ENCODE results near the gene TSPYL1. TPM values are rescaled to one million over a fixed set of nuclear protein-coding genes. Genes with fewer than 3 reads are reported as not detected.
A peak's percentile ranks its signal among the peaks of the same experiment; 100 is the strongest.

The TSPYL1 gene
- total and polyA plus RNA-seq, 4 donors: 25.1 to 39.8 (median 30.2) TPM

DNA sequence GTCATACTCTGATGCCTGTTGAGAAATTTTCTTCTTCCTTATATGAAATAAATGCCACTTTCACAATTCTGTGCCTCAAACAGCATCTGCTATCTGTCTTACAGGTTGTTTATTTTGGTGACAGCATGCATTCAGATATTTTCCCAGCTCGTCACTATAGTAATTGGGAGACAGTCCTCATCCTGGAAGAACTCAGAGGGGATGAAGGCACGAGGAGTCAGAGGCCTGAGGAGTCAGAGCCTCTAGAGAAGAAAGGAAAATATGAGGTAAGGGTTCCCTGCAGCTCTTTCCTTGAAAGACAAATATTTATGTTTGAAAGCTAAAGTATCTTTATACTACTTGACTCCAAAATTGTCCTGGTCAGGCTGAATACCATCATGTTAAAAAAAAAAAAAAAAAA, 41.6 kb downstream of the TSPYL1 start:
- TF ChIP-seq ZBTB33 (IDR thresholded peaks at IDR 0.05): no peak
- TF ChIP-seq RXRA (IDR thresholded peaks at IDR 0.05): peak in 1 of 2 donors; percentile 9
- TF ChIP-seq ATF3 (IDR thresholded peaks at IDR 0.05): no peak
- no peak for TF ChIP-seq GABPA (IDR thresholded peaks at IDR 0.05 in 1 of 2, conservative IDR thresholded peaks at IDR 0.05 in 1 of 2)
- Histone ChIP-seq H3K4me3 (ENCODE audit: low read depth in 1 of 3, low read length in 3 of 3) (no peak overlapping the region), H3K9ac (ENCODE audit: low read depth in 1 of 2, low read length in 2 of 2) (no peak overlapping the region), H3K27ac (ENCODE audit: low read depth in 1 of 2, low read length in 2 of 2) (no peak overlapping the region), H3K4me1 (ENCODE audit: control insufficient read depth in 4 of 4, insufficient read depth in 4 of 4, low read length in 3 of 4) (no peaks in the 10 kb centered on the region), H3K36me3 (ENCODE audit: control insufficient read depth in 4 of 4, insufficient read depth in 3 of 4, low read depth in 1 of 4, low read length in 3 of 4) (peaks cover 0 to 19% (median 5%) of the 10 kb centered on the region in 4 donors), H3K9me3 (ENCODE audit: control insufficient read depth in 4 of 4, low read length in 3 of 4) (no peaks in the 10 kb centered on the region), H3K27me3 (ENCODE audit: control insufficient read depth in 4 of 4, insufficient read depth in 4 of 4, low read length in 3 of 4) (no peaks in the 10 kb centered on the region)
- no peak for DNase-seq (ENCODE audit: low spot score)
- WGBS: 92% methylated on average over 2 of the region's 2 CpGs

DNA sequence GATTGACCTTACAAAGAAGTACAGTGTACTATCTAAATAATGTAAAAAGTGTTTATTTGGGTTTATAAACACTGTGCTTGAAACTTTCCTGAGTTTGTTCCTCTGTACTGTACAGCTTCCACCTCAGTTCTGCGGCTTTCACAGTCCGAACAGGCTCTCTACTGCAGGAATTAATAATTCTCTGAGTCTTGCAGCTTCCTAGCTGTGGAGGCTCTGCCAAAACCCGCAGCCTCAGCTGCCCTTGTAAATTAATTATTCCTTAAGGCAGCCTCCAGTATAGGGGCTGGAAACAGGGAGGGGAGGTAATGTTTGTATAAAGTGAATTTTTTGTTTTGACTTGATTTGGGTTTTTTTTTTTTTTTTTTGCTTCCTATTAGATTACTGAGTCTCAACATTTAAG, 45.0 kb downstream of the TSPYL1 start:
- Histone ChIP-seq H3K27me3 (ENCODE audit: control insufficient read depth in 4 of 4, insufficient read depth in 4 of 4, low read length in 3 of 4) (no peaks in the 10 kb centered on the region), H3K4me1 (ENCODE audit: control insufficient read depth in 4 of 4, insufficient read depth in 4 of 4, low read length in 3 of 4) (no peaks in the 10 kb centered on the region), H3K9ac (ENCODE audit: low read depth in 1 of 2, low read length in 2 of 2) (no peak overlapping the region), H3K27ac (ENCODE audit: low read depth in 1 of 2, low read length in 2 of 2) (no peak overlapping the region), H3K9me3 (ENCODE audit: control insufficient read depth in 4 of 4, low read length in 3 of 4) (no peaks in the 10 kb centered on the region), H3K36me3 (ENCODE audit: control insufficient read depth in 4 of 4, insufficient read depth in 3 of 4, low read depth in 1 of 4, low read length in 3 of 4) (peaks cover 0 to 19% (median 7%) of the 10 kb centered on the region in 4 donors), H3K4me3 (ENCODE audit: low read depth in 1 of 3, low read length in 3 of 3) (no peak overlapping the region)
- no peak for DNase-seq (ENCODE audit: low spot score)
- TF ChIP-seq TAF1 (conservative IDR thresholded peaks at IDR 0.05): no peak
- TF ChIP-seq SP1 (IDR thresholded peaks at IDR 0.05): no peak
- no peak for TF ChIP-seq RXRA (IDR thresholded peaks at IDR 0.05)
- TF ChIP-seq GABPA (IDR thresholded peaks at IDR 0.05 in 1 of 2, conservative IDR thresholded peaks at IDR 0.05 in 1 of 2): no peak
- TF ChIP-seq ATF3 (IDR thresholded peaks at IDR 0.05): no peak
- 90% methylated on average over 3 of the region's 3 CpGs for WGBS

GRCh38 chr6:116229287-116229913, 50.3 kb downstream of the TSPYL1 start:
- Histone ChIP-seq H3K9ac (ENCODE audit: low read depth in 1 of 2, low read length in 2 of 2) (no peak overlapping the region), H3K27me3 (ENCODE audit: control insufficient read depth in 4 of 4, insufficient read depth in 4 of 4, low read length in 3 of 4) (no peaks in the 10 kb centered on the region), H3K27ac (ENCODE audit: low read depth in 1 of 2, low read length in 2 of 2) (no peak overlapping the region), H3K4me1 (ENCODE audit: control insufficient read depth in 4 of 4, insufficient read depth in 4 of 4, low read length in 3 of 4) (no peaks in the 10 kb centered on the region), H3K9me3 (ENCODE audit: control insufficient read depth in 4 of 4, low read length in 3 of 4) (no peaks in the 10 kb centered on the region), H3K4me3 (ENCODE audit: low read depth in 1 of 3, low read length in 3 of 3) (no peak overlapping the region), H3K36me3 (ENCODE audit: control insufficient read depth in 4 of 4, insufficient read depth in 3 of 4, low read depth in 1 of 4, low read length in 3 of 4) (peaks cover 0 to 4% (median 3%) of the 10 kb centered on the region in 4 donors)
- 85% methylated on average over 17 of the region's 17 CpGs for WGBS
- TF ChIP-seq FOXA1 (IDR thresholded peaks at IDR 0.05) (no peak), HNF4G (IDR thresholded peaks at IDR 0.05) (no peak), JUND (IDR thresholded peaks at IDR 0.05) (no peak), EGR1 (IDR thresholded peaks at IDR 0.05; ENCODE audit: low read depth in 2 of 2) (no peak), ZBTB33 (IDR thresholded peaks at IDR 0.05) (no peak), YY1 (IDR thresholded peaks at IDR 0.05) (no peak), NR2F2 (IDR thresholded peaks at IDR 0.05) (no peak), RAD21 (IDR thresholded peaks at IDR 0.05) (no peak), RXRA (IDR thresholded peaks at IDR 0.05) (no peak), FOXA2 (IDR thresholded peaks at IDR 0.05) (no peak)
- TF ChIP-seq, protein P1, sequence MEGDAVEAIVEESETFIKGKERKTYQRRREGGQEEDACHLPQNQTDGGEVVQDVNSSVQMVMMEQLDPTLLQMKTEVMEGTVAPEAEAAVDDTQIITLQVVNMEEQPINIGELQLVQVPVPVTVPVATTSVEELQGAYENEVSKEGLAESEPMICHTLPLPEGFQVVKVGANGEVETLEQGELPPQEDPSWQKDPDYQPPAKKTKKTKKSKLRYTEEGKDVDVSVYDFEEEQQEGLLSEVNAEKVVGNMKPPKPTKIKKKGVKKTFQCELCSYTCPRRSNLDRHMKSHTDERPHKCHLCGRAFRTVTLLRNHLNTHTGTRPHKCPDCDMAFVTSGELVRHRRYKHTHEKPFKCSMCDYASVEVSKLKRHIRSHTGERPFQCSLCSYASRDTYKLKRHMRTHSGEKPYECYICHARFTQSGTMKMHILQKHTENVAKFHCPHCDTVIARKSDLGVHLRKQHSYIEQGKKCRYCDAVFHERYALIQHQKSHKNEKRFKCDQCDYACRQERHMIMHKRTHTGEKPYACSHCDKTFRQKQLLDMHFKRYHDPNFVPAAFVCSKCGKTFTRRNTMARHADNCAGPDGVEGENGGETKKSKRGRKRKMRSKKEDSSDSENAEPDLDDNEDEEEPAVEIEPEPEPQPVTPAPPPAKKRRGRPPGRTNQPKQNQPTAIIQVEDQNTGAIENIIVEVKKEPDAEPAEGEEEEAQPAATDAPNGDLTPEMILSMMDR (IDR thresholded peaks at IDR 0.05; ENCODE audit: low read depth, low read length, missing input control): no peak
- TF ChIP-seq, protein P2, sequence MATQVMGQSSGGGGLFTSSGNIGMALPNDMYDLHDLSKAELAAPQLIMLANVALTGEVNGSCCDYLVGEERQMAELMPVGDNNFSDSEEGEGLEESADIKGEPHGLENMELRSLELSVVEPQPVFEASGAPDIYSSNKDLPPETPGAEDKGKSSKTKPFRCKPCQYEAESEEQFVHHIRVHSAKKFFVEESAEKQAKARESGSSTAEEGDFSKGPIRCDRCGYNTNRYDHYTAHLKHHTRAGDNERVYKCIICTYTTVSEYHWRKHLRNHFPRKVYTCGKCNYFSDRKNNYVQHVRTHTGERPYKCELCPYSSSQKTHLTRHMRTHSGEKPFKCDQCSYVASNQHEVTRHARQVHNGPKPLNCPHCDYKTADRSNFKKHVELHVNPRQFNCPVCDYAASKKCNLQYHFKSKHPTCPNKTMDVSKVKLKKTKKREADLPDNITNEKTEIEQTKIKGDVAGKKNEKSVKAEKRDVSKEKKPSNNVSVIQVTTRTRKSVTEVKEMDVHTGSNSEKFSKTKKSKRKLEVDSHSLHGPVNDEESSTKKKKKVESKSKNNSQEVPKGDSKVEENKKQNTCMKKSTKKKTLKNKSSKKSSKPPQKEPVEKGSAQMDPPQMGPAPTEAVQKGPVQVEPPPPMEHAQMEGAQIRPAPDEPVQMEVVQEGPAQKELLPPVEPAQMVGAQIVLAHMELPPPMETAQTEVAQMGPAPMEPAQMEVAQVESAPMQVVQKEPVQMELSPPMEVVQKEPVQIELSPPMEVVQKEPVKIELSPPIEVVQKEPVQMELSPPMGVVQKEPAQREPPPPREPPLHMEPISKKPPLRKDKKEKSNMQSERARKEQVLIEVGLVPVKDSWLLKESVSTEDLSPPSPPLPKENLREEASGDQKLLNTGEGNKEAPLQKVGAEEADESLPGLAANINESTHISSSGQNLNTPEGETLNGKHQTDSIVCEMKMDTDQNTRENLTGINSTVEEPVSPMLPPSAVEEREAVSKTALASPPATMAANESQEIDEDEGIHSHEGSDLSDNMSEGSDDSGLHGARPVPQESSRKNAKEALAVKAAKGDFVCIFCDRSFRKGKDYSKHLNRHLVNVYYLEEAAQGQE (IDR thresholded peaks at IDR 0.05): no peak
- TF ChIP-seq, protein P3, sequence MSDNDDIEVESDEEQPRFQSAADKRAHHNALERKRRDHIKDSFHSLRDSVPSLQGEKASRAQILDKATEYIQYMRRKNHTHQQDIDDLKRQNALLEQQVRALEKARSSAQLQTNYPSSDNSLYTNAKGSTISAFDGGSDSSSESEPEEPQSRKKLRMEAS (IDR thresholded peaks at IDR 0.05): no peak
- DNase-seq (ENCODE audit: low spot score): peak; percentile 49

All from liver (tissue), 9 donors.